M059J (cell line): ENCODE results near the gene ACOXL. TPM values are rescaled to one million over a fixed set of nuclear protein-coding genes. Genes with fewer than 3 reads are reported as not detected.
"Not testable (repeated sequence)": the region's sequence is repeated elsewhere in the genome, so short reads cannot be mapped to it uniquely, and the experiment has no call there.

Source experiments
- DNase-seq: peaks from one replicate; pipeline ENCODE4 v3.0.0-alpha.2; 2012; ENCODE audit warnings: low read depth
- total RNA-seq: library from RNA; depleted of rRNA; stranded (reverse); fragments of >200 nt; shearing (Covaris generic); gene quantifications from 2 replicates; pipeline ENCODE4 v1.2.3, GENCODE V29; 2014

Gene ACOXL
- total RNA-seq, 1 experiment from 2014 or later = not detected

GRCh38 chr2:110910423-110910822 is 178.1 kb downstream of the ACOXL start:
- no peak for DNase-seq

GRCh38 chr2:110919738-110920137 is 187.4 kb downstream of the ACOXL start:
- DNase-seq = no peak

- DNase-seq = no peak
Measured at GRCh38 chr2:110925479-110925878, 193.1 kb downstream of the ACOXL start.

- no peak for DNase-seq
Measured at GRCh38 chr2:110927526-110927925, 195.2 kb downstream of the ACOXL start.

- no peak for DNase-seq
Measured at GRCh38 chr2:110929528-110929927, 197.2 kb downstream of the ACOXL start.

- no peak for DNase-seq
Measured at GRCh38 chr2:110931648-110932047, 199.3 kb downstream of the ACOXL start.

- DNase-seq = no peak
Measured at GRCh38 chr2:110933420-110933819, 201.0 kb downstream of the ACOXL start.

GRCh38 chr2:110934948-110935347 is 202.6 kb downstream of the ACOXL start:
- DNase-seq = no peak

- no peak for DNase-seq
Measured at GRCh38 chr2:110940376-110940910, 208.1 kb downstream of the ACOXL start.

GRCh38 chr2:110941226-110941625 is 208.9 kb downstream of the ACOXL start:
- DNase-seq = no peak

GRCh38 chr2:110943070-110943634 is 210.8 kb downstream of the ACOXL start:
- DNase-seq = no peak

GRCh38 chr2:110946902-110947301 is 214.5 kb downstream of the ACOXL start:
- DNase-seq = no peak

GRCh38 chr2:110948027-110948674 is 215.8 kb downstream of the ACOXL start:
- DNase-seq = peak; percentile 6

- no peak for DNase-seq
Measured at GRCh38 chr2:110950281-110950680, 217.9 kb downstream of the ACOXL start.

- no peak for DNase-seq
Measured at GRCh38 chr2:110955045-110955444, 222.7 kb downstream of the ACOXL start.

- no peak for DNase-seq
Measured at GRCh38 chr2:110955556-110955955, 223.2 kb downstream of the ACOXL start.

GRCh38 chr2:110957293-110957692 is 224.9 kb downstream of the ACOXL start:
- DNase-seq = no peak

GRCh38 chr2:110958346-110959119 is 226.2 kb downstream of the ACOXL start:
- no peak for DNase-seq

- no peak for DNase-seq
Measured at GRCh38 chr2:110959198-110959597, 226.8 kb downstream of the ACOXL start.

- no peak for DNase-seq
Measured at GRCh38 chr2:110960281-110960680, 227.9 kb downstream of the ACOXL start.

GRCh38 chr2:110960954-110961353 is 228.6 kb downstream of the ACOXL start:
- DNase-seq = no peak

- DNase-seq = not testable (repeated sequence)
Measured at GRCh38 chr2:110961643-110962042, 229.3 kb downstream of the ACOXL start.

- DNase-seq = no peak
Measured at GRCh38 chr2:110969696-110970095, 237.3 kb downstream of the ACOXL start.
